BJ (cell line): ENCODE results near the gene GSE1. TPM values are rescaled to one million over a fixed set of nuclear protein-coding genes. Genes with fewer than 3 reads are reported as not detected.

Source experiments
- CTCF ChIA-PET: fragments of 350-600 bp; formaldehyde crosslinking; extraction: SDS; loops from one replicate; lab custom pipeline; 2021; ENCODE audit warnings: antibody characterized with exemption, inconsistent platforms; lab: Yijun Ruan, JAX
- POLR2A ChIA-PET: fragments of 300-600 bp; sonication (Branson Sonifier 250); formaldehyde crosslinking; extraction: SDS; loops from one replicate; lab custom pipeline; 2021; ENCODE audit warnings: antibody characterized with exemption; lab: Charles Lee
- DNase-seq: peaks from one replicate; pipeline ENCODE4 v3.0.0-alpha.2; 2011; ENCODE audit warnings: low read depth
- H3K27me3 ChIP-seq: 2 replicates; pipeline ENCODE4 v1.6.0; 2011; ENCODE audit warnings: low read length; ENCODE audit not compliant: control insufficient read depth, insufficient read depth
- H3K36me3 ChIP-seq: 2 replicates; pipeline ENCODE4 v1.5.1; 2011; ENCODE audit warnings: low read length; ENCODE audit not compliant: control insufficient read depth, insufficient read depth
- H3K4me3 ChIP-seq: 2 replicates; pipeline ENCODE4 v1.5.1; 2011; ENCODE audit warnings: low read depth, mild to moderate bottlenecking, control low read depth, low read length
- CTCF ChIP-seq: IDR thresholded peaks from 2 replicates; pipeline ENCODE4 v1.5.1; 2011; ENCODE audit warnings: low read depth, mild to moderate bottlenecking, control low read depth, inconsistent platforms, low read length, moderate library complexity; ENCODE audit not compliant: insufficient read depth
- polyA plus RNA-seq: library from polyadenylated mRNA; depleted of rRNA; stranded (reverse); fragments of >200 nt; gene quantifications from 2 replicates; pipeline ENCODE4 v1.2.3, GENCODE V29; 2011; rRNA removed
- small RNA-seq: library from RNA; depleted of rRNA; stranded (forward); fragments of <200 nt; gene quantifications from one replicate; pipeline ENCODE3, GENCODE V24; 2012; ENCODE audit warnings: low replicate concordance, low read depth; ENCODE audit not compliant: insufficient read length

GSE1 gene
- polyA plus RNA-seq, 1 experiment, result 16.2 TPM

GRCh38 chr16:85722128-85722893 lies 109.2 kb downstream of the GSE1 start:
- Histone ChIP-seq H3K36me3 (no peaks in the 10 kb centered on the region), H3K27me3 (no peaks in the 10 kb centered on the region), H3K4me3 (no peak overlapping the region)
- no peak for TF ChIP-seq CTCF
- ChIA-PET POLR2A (no interaction called here), CTCF (interaction anchor here (0.6 to 1.2 kb wide), 2 partner anchors 24 to 106 kb away, joined by 3 read pairs; no protein-coding TSS in a partner anchor)
- DNase-seq, result no peak

- ChIA-PET CTCF (interaction anchor here (0.8 to 1.2 kb wide), 2 partner anchors 15 to 609 kb away, joined by 3 read pairs; no protein-coding TSS in a partner anchor), POLR2A (no interaction called here)
- Histone ChIP-seq H3K36me3 (no peaks in the 10 kb centered on the region), H3K27me3 (no peaks in the 10 kb centered on the region), H3K4me3 (no peak overlapping the region)
- DNase-seq, result no peak
- no peak for TF ChIP-seq CTCF
These were observed 111.2 kb downstream of the GSE1 start for GRCh38 chr16:85724126-85724879.

GRCh38 chr16:85724936-85725335 lies 111.8 kb downstream of the GSE1 start:
- no peak for TF ChIP-seq CTCF
- no peak overlapping the region for H3K4me3 ChIP-seq
- POLR2A ChIA-PET, result no interaction called here
- CTCF ChIA-PET, result interaction anchor here (0.8 to 1.2 kb wide), 2 partner anchors 14 to 610 kb away, joined by 3 read pairs; no protein-coding TSS in a partner anchor
- H3K27me3 ChIP-seq, result no peaks in the 10 kb centered on the region
- H3K36me3 ChIP-seq, result no peaks in the 10 kb centered on the region
- no peak for DNase-seq

Small RNAs within 50 kb of the gene (small RNA-seq; reads per million reads assigned to genes)
- not detected for gene RN7SL381P

Other genes with a start within 250 kb of the GSE1 start
- gene GINS2, start 75.6 kb downstream of the GSE1 start, polyA plus RNA-seq, result 5.5 and 5.8 TPM in 2 replicates
- 2.0 and 2.9 TPM in 2 replicates for gene C16orf74, start 137.8 kb downstream of the GSE1 start, polyA plus RNA-seq
- 29.9 and 36.9 TPM in 2 replicates for gene EMC8, start 186.2 kb downstream of the GSE1 start, polyA plus RNA-seq
- gene COX4I1, start 186.4 kb downstream of the GSE1 start, polyA plus RNA-seq, result 763 and 892 TPM in 2 replicates